GM21447 (cell line): ENCODE results near the gene HAUS8.
"Not testable (repeated sequence)": the region's sequence is repeated elsewhere in the genome, so short reads cannot be mapped to it uniquely, and the experiment has no call there.

Source experiments
- ATAC-seq: cut with Tn5 transposase; IDR thresholded peaks from one replicate; pipeline ENCODE4 v1.9.1; 2021; ENCODE audit not compliant: unreplicated experiment

HAUS8 gene, protein sequence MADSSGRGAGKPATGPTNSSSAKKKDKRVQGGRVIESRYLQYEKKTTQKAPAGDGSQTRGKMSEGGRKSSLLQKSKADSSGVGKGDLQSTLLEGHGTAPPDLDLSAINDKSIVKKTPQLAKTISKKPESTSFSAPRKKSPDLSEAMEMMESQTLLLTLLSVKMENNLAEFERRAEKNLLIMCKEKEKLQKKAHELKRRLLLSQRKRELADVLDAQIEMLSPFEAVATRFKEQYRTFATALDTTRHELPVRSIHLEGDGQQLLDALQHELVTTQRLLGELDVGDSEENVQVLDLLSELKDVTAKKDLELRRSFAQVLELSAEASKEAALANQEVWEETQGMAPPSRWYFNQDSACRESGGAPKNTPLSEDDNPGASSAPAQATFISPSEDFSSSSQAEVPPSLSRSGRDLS

DNA sequence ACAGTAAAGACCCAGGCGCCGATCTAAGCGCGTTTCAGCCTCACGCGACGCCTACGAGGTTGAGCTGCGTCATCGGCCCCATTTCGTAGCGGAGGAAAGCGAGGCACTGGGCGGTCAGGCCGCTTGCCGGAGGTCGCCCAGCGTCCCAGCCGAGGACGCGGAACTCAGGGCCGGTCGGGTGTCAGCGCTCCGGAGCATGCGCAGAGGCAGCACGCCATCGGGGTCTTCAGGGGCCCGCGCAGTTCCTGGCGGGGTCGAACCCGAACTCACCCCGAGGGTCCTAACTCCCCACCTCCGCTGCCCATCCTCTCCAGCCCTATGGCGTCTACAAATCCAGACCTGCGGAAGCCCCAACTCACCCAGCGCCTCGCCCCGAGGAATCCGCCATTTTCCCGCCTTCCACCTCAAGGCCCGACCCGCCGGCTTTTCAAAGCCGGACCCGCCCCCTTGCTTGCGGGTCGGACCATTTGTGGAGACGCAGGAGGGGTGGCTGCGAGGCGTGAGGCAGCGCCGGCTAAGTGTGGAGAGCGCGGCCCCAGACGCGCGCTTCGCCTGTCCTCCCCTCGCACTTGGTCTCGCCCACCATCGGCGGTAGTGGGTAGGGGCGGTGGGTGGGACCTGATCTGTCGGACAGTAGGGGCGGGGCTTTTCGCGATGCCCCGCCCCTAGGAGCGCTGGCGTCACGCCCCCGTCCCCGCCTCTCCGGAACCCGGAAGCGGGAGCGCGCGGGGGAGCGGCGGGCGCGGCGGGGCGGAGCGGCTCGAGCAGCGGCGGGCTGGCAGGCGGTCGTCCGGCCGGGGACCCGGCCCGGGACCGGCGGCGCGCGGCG, at the start of gene HAUS8, which contains the start of gene MYO9B:
HAUS8 (minus strand) TSS at position 418 of the 829 bp plus-strand sequence; CDS start at position 388, 30 bp downstream.
MYO9B (plus strand) TSS at position 743 of the 829 bp plus-strand sequence. CDS start 25,941 bp downstream, outside the sequence.
- peak; percentile 58 for ATAC-seq

DNA sequence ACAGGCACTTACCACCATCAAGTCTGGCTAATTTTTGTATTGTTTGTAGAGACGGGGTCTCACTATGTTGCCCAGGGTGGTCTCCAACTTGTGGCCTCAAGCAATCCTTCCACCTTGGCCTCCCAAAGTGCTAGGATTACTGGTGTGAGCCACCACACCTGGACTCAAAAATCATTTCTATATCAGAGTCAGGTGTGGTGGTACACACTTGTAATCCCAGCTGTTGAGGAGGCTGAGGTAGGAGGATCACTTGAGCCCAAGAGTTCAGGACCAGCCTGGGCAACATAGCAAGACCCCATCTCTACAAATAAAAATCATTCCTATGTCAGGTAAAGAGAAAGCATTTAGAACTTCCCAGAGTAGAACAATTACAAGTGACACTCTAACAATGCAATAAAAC, 48.8 kb upstream of the HAUS8 start:
- ATAC-seq: no peak

DNA sequence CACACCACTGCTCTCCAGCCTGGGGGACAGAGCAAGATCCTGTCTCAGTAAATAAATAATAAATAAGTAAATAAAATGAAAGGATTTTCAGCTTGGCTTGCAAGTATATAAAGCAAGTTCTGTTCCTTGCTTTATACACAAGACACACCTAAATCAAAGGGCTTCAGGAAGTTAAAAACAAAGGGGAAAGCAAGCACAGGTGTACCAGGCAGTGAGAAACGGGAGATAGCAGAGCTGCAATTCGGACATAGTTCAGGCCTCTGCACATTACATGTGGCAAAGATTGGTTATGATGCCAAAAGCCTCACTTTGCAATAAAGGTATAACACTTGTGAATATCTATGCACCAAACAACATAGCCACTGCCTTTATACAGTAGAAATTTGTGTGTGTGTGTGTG, 47.8 kb upstream of the HAUS8 start:
- no peak for ATAC-seq

DNA sequence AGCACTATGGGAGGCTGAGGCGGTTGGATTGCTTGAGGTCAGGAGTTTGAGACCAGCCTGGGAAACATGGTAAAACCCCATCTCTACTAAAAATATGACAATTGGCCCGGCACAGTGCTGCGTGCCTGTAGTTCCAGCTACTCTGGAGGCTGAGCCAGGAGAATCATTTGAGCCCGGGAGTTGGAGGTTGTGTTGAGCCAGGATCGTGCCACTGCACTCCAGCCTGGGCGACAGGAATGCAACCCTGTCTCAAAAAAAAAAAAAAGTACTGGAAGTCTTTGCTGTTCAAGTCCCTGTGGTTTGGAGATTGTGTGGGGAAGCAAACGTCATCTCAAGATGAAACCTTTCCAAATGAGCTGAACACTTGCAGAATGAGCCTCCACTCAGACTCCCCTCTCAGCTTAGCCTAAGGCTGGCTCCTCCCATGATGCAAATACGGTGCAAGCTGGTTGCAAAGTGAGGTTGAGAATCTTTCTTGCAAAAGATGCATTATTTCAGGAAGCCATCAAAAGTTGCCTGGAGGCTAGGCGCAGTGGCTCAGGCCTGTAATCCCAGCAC, 46.6 kb upstream of the HAUS8 start:
- no peak for ATAC-seq

DNA sequence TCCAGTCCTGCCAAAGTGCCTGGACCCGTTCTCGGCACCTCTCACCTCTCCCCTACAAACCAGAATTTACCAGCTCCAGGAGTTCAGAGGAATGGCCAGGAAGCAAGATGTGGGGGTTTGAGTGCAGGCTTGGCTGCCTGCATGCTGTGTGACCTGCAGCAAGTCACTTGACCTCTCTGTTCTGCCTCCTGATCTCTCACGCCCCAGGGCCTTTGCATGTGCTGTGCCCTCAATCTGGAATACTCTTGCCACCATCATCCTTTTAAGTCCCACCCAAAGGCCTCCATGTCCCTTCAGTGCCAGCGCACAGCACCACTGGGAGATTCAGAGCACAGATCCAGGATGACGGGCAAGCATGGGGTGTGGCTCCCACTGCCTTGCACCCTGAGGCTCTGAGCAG, 43.7 kb upstream of the HAUS8 start:
- no peak for ATAC-seq

DNA sequence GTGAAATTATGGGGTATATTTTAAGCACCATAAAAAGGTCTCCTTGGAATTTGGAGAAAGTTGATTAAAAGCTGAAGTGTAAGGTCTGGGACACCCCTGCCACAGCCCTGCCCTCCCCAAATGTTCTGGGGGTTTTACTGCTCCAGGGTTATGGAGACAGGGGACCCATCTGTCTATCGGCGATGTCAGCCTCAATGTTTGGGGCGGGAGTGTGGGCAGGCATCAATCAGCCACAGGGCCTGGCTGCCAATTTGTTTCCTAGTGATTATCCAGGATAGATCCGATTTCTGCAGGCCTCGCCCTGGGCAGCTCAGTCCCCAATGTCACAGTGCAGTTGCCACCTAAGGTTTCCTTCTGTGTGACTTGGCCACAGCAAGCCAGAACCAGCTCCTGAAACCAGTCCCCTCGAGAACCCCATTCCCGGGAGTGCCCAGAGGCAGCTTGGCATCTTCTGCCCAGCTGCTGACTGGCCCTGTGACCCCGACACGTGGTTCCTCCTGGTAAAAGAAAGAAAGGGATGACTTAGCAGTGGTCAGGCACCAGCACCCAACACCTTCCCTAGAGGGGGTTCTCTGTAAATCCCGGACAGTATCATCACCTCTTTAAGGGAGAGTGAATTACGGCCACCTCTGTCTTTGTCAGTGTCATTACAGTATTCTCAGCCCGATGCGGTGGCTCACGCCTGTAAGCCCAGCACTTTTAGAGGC, 41.9 kb upstream of the HAUS8 start:
- no peak for ATAC-seq

DNA sequence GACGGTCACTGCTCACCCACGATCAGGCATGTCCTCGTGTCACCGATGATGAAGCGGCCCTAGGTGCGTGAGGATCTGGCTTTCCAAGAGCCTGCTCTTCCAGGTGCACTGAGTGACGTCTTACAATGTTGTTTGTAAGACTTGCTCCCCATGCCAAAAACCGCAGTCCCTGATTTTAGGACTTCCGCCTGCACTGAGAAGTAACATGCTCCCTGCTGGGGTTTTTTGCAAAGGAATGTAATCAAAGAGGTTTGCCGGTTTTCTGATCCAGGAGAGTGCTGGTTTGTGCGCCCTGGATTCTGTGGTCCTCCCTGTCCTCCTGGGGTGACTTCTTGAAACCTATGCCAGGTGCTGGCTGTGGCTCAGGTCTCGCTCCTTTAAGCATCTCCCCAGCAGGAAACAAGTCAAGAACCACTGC, 39.2 kb upstream of the HAUS8 start:
- ATAC-seq: no peak

DNA sequence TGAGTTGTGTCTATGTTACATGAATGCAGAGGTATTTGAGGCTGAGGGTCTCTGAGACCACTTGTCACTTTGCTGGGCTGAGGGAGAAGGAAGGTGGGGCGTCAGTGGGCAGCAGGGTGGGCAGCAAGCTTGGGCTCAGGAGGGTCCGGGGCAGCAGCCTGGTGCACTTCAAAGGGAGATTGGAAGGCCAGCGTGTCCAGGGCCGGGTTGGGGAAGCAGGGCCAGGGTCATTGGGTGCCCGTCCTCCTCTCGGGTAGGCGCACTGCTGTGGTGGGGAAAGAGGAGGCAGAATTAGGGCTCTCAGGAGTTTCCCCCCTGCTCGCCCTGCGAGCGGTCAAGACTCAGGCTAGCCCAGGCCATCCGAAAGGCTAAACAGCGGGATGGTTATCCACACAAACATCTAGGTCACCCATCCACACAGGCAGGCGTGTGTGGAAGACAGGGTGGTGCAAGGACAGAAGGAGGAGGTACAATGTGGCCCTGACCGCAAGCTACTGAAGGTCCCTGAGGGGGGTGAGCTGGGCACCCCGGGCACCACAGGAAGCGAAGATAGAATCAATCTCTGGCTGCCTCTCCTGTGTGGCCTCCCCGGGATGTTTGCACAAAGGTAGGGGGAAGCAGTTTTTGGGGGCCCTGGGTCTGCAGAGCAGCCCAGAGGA, 38.0 kb upstream of the HAUS8 start:
- ATAC-seq: no peak

DNA sequence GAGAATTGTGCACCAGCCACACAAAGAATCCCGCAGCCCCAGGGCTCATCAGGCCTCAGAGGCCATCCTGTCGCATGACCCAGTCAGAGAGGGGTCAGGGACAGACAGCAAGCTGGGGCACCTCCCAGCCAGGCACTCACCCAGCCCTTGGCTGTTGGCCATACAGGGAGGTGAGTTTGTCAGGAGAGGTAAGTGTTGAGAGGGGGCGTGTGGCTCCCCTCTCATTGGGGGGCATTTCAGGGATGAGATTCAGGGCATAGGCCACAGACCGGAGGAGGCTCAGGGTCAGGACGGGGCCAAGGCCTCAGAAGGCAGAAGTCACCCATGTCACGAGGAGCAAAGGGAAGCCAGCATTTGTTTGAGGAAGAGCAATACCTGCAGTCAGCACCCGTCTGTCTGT, 37.4 kb upstream of the HAUS8 start:
- no peak for ATAC-seq

DNA sequence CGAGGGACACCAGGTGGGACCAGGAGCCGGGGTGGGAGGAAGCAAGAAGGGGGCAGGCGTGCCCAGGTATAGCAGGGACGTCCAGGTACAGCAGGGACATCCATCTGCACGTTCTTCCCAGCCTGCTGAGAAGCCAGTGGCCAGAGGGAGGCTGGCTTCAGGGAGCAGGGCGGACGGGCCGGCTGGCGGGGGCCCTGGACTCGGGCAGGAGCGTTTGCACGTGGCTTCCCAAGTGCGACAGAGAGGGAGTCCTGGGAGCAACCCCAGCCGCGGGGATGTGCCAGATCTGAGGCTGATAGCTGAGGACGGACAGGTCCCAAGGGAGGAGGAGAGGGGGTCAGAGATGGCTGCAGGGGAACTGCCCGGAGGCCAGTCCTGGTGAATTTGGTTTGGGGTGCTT, 37.0 kb upstream of the HAUS8 start:
- ATAC-seq: no peak

DNA sequence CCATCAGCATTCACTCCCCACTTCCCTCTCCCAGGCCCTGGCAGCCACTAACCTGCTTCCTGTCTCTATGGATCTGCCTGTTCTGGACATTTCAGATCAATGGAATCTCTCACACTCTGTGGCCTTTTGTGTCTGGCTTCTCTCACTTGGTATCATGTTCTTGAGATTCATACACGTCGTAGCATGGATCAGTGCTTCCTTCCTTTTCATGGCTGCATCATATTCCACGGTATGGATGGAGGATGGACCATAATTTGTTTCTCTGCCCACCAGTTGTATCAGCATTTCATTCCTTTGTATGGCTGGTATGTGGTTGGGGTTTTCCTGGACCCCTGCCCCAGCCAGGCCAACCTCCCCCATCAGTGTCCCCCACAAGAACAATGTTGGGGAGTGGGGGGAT, 36.5 kb upstream of the HAUS8 start:
- no peak for ATAC-seq

DNA sequence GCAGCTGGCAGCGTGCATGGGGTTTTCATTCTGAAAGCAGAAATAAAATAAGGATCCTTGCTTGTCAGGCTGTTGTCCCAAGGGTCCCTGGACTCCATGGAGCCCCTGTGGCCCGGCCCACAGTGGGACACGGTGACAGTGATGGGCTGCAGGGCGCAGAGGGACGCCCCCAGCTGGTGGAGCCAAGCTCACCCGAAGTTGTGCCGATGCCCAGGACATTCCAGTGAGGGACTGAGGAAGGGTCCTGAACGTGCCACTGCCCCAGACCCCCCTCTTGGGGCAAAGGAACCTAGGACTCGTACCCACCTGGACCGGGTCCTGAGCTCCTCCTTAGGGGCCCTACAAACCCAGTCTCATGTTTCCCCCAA, 35.3 kb upstream of the HAUS8 start:
- ATAC-seq: no peak

DNA sequence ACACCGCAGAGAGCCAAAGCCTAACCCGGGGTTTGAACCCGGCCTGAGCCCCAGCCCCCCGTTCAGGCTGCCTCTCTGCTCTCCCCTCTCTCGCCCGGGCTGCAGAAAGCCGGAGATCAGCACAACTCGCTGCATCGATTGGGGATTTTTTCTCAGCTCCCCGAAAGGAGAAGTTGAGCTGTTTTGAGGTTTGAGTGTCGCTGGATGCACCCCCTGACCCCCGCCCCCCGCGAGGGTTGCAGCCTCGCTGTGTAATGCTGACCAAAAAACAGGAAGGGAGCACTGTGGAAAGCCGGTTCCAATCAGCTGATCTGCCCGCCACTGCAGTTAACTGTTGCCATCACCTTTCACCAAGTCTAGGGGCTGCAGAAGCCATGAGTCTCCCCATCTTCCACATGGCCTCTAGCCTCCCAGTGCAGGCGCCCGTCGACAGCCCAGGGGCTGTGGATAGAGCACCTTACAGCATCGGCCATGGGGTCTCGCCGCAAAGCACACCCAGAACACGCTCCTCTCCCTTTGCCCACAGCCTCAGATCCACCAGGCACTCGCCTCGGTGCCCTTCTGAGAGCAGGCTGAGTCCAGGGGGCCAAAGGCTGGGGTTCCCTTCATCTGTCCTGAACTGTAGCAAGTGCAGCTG, 34.8 kb upstream of the HAUS8 start:
- ATAC-seq: peak; percentile 67

DNA sequence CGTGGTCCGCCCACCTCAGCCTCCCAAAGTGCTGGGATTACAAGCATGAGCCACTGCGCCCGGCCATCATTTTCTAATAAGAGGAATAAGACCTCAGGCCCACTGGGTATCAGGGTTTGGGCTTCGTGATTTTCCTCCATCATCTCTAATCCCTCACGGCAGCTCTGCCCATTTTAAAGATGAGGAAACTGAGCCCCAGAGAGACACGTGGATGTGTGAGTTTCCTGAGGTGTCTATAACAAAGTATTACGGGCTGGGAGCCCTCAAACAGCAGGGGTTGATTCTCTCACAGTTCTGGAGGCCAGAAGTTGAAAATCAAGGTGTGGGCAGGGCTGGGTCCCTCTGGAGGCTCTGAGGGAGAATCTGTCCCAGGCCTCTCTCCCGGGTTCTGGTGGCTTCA, 34.0 kb upstream of the HAUS8 start:
- no peak for ATAC-seq

DNA sequence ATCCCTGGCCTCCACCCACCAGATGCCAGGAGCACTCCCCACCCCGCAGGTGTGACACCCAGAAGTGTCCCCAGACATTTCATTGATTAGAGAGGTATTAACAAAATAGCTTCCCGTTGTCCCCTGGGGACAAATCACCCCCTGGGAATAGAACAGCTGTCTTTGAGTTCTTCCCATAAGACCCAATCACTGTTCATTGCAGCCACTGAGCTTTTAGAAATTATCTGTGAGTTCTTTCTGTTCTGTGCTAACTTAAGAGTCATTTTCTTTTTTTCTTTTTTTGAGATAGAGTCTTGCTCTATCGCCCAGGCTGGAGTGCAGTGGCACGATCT, 33.2 kb upstream of the HAUS8 start:
- no peak for ATAC-seq

DNA sequence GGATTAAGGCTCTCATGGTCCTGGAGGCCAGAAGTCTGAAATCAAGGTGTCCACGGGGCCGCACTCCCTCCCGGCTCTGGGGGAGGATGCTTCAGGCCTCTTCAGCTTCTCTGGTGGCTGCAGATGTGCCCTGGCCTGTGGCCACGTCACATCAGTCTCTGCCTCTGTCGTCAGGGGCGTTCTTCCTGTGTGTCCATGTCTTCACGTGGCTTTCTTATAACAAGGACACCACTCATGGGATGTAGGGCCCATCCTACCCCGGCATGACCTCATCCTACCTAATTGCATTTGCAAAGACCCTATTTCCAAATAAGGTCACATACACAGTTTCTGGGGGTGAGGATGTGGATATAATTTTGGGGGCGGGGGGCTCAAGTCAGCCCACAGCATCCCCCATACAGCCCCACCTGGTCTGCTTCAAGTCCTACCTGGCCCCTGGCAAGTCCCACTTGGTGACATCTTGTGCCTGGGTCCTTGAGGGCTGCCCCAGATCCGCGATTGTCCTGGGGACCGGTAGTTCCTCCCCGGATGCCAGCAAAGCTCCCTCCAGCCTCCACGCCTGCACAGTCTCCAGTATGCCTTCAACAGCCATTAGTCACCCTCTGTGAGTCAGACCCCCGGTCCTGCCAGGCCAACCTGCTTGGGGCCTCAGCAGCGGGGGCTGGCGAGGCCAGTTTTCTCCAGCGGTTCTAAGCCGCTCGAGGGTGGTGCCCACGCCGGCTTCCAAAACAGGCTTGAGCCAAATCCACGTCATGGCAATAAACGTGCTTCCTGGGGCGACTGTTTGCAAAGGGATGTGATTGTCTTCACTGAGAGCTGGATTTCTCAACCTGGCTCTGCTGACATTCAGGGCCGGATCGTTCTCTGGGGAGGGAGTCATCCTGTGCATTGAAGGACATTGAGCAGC, 32.5 kb upstream of the HAUS8 start:
- ATAC-seq: no peak

DNA sequence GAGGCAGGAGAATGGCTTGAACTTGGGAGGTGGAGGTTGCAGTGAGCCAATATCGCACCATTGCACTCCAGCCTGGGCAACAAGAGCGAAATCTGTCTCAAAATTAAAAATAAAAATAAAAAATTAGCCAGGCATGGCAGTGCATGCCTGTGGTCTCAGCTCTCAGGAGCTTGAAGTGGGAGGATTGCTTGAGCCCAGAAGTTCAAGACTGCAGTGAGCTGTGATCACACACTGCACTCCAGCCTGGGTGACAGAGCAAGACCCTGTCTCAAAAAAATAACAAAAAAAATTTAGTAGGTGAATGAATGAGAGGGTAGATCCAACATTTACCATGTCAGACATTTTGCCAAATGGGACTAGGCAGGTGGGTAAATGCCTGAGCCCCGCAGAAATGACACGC, 31.7 kb upstream of the HAUS8 start:
- ATAC-seq: not testable (repeated sequence)

DNA sequence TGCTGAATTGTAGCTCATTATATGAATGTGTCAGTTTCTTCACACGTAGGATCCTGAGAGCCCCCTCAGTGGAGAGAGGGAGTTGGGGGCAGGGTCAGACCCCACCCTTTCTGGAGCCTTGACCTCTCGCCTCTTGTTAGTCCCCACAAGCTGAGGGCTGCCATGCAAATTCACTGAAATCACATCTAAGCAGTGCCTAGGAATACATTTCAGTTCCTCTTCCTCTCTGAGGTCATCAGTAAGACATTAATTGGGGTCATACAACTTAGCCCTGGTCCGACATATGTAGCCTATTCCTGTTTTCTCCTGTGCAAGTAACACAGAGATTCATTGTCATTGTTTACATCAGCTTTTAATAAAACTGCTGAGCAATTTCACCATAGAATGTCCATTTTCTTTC, 30.3 kb upstream of the HAUS8 start:
- no peak for ATAC-seq

DNA sequence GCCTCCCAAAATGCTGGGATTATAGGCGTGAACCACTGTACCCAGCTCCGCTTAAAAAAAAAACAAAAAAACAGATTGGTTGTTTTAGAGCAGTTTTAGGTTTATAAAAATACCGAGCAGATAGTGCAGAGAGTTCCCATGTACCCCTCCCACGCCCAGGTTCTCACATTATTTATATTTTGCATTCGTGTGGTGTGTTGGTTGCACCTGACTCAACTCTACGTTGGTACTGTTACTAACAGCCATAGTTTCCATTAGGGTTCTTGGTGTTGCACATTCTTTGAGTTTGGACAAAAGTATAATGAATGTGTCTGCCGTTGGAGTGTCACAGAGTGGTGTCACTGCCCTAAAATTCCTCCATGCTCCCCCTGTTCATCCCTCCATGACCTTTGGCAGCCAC, 29.4 kb upstream of the HAUS8 start:
- no peak for ATAC-seq
